HCT116 (cell line): ENCODE measurements around the gene FXYD2. TPM values are rescaled to one million over a fixed set of nuclear protein-coding genes. Genes with fewer than 3 reads are reported as not detected.

ENCODE experiments used
- ATAC-seq: fragments of 200-7000 bp; cut with Tn5 transposase; 2 replicates; pipeline ENCODE4 v1.9.1; 2020; ENCODE audit warnings: mild to moderate bottlenecking, moderate library complexity
- BruUV-seq: library from RNA; stranded (reverse); fragments of 400-500 nt; replicated peaks from 2 replicates; lab custom pipeline; 2021; lab: Mats Ljungman, UMichigan
- CTCF ChIA-PET: fragments of 300-600 bp; sonication (Branson Sonifier 250); formaldehyde crosslinking; loops from one replicate; lab custom pipeline; 2021; ENCODE audit warnings: antibody characterized with exemption; lab: Charles Lee
- POLR2A ChIA-PET: fragments of 300-600, 350-600 bp; sonication (Branson Sonifier 250); formaldehyde crosslinking; loops from one replicate; lab custom pipeline; 2021; ENCODE audit warnings: antibody characterized with exemption; lab: Charles Lee
- RAD21 ChIA-PET, 2 experiments: fragments of 300-600 bp; sonication (Branson Sonifier 250); formaldehyde crosslinking; loops; one replicate each; lab custom pipeline; 2023; ENCODE audit warnings: low total read pairs in 2 of 2; ENCODE audit not compliant: uncharacterized antibody in 2 of 2, unreplicated experiment in 2 of 2, low non-redundant PET in 1 of 2; lab: Charles Lee
- DNase-seq: peaks from one replicate; pipeline ENCODE4 v3.0.0-alpha.2; 2010; ENCODE audit warnings: low read depth, low spot score
- H2AFZ ChIP-seq: fragments of 200-600 bp; shearing (Covaris generic), sonication (generic); 2 replicates; pipeline ENCODE4 v1.6.1; 2017; ENCODE audit warnings: low read depth, mixed run types, mixed read lengths, antibody characterized with exemption, low read length; ENCODE audit not compliant: poor library complexity, severe bottlenecking
- H3K27ac ChIP-seq: 2 replicates; pipeline ENCODE4 v1.5.1; 2012; ENCODE audit warnings: low read depth, low read length
- H3K27me3 ChIP-seq: fragments of 200-600 bp; sonication (generic); 2 replicates; pipeline ENCODE4 v1.6.1; 2016; ENCODE audit warnings: mixed run types, low read length, mixed read lengths; ENCODE audit not compliant: insufficient read depth
- H3K36me3 ChIP-seq, 2 experiments: fragments of 200-500 bp in 1 of 2; fragments of 200-600 bp in 1 of 2; sonication (Bioruptor generic) in 1 of 2; sonication (generic) in 1 of 2; 2 replicates each; pipeline versions ENCODE4 v1.5.1 to v1.6.1; 2014 to 2016; ENCODE audit warnings: low read length in 2 of 2, inconsistent platforms in 1 of 2, mixed read lengths in 1 of 2, mixed run types in 1 of 2; ENCODE audit not compliant: insufficient read depth in 2 of 2, control insufficient read depth in 1 of 2
- H3K4me1 ChIP-seq, 2 experiments: fragments of 200-600 bp in 1 of 2; sonication (generic) in 1 of 2; 2 replicates each; pipeline versions ENCODE4 v1.5.1 to v1.6.1; 2012 to 2017; ENCODE audit warnings: low read length in 2 of 2, inconsistent platforms in 1 of 2, mild to moderate bottlenecking in 1 of 2, mixed read lengths in 1 of 2, mixed run types in 1 of 2, moderate library complexity in 1 of 2; ENCODE audit not compliant: insufficient read depth in 2 of 2, control insufficient read depth in 1 of 2
- H3K4me2 ChIP-seq: fragments of 200-600 bp; sonication (generic); 2 replicates; pipeline ENCODE4 v1.6.1; 2017; ENCODE audit warnings: mixed run types, low read length, mixed read lengths
- H3K4me3 ChIP-seq, 2 experiments: fragments of 200-600 bp in 1 of 2; sonication (generic) in 1 of 2; replicated peaks in 1 of 2; 2 replicates each; pipeline ENCODE4 v1.5.1; 2011 to 2016; ENCODE audit warnings: low read length in 2 of 2, control low read depth in 1 of 2, low read depth in 1 of 2, mild to moderate bottlenecking in 1 of 2, mixed read lengths in 1 of 2, mixed run types in 1 of 2
- H3K79me2 ChIP-seq: fragments of 200-600 bp; sonication (generic); 2 replicates; pipeline ENCODE4 v1.6.1; 2017; ENCODE audit warnings: mild to moderate bottlenecking, mixed run types, low read length, moderate library complexity, mixed read lengths; ENCODE audit not compliant: insufficient read depth
- H3K9ac ChIP-seq: fragments of 200-600 bp; sonication (generic); 2 replicates; pipeline ENCODE4 v1.6.1; 2016; ENCODE audit warnings: low read length, mixed read lengths
- H3K9me2 ChIP-seq: fragments of 200-600 bp; sonication (generic), shearing (Covaris generic); 2 replicates; pipeline ENCODE4 v1.6.1; 2017; ENCODE audit warnings: mixed run types, mild to moderate bottlenecking, moderate library complexity; ENCODE audit not compliant: insufficient read depth
- H3K9me3 ChIP-seq, 2 experiments: fragments of 200-500 bp in 1 of 2; fragments of 200-600 bp in 1 of 2; sonication (Bioruptor generic) in 1 of 2; sonication (generic) in 1 of 2; 2 replicates each; pipeline ENCODE4 v1.6.1; 2014 to 2017; ENCODE audit warnings: low read length in 2 of 2, mixed read lengths in 2 of 2, inconsistent platforms in 1 of 2, low read depth in 1 of 2, mild to moderate bottlenecking in 1 of 2, mixed run types in 1 of 2, moderate library complexity in 1 of 2; ENCODE audit not compliant: control insufficient read depth in 1 of 2, insufficient read depth in 1 of 2
- H4K20me1 ChIP-seq: fragments of 200-600 bp; sonication (generic), shearing (Covaris generic); 2 replicates; pipeline ENCODE4 v1.6.1; 2017; ENCODE audit warnings: mixed run types, mild to moderate bottlenecking, moderate library complexity; ENCODE audit not compliant: insufficient read depth
- EGR1 ChIP-seq: IDR thresholded peaks from 2 replicates; pipeline ENCODE4 v1.6.1; 2012; ENCODE audit warnings: low read depth
- YY1 ChIP-seq: IDR thresholded peaks from 2 replicates; pipeline ENCODE4 v1.6.1; 2011; ENCODE audit warnings: low read length, low read depth, moderate library complexity, mild to moderate bottlenecking; ENCODE audit not compliant: insufficient replicate concordance; ENCODE audit errors: extremely low read depth
- intact Hi-C: fragments of 100-400 bp; cut with micrococcal nuclease; formaldehyde crosslinking; loops from 2 replicates; pipeline ENCODE4 v1.10.0; 2022
- total RNA-seq: library from RNA; stranded (reverse); gene quantifications from one replicate; pipeline ENCODE4 v1.2.1, GENCODE V29; 2021; ENCODE audit not compliant: unreplicated experiment
- TF ChIP-seq, protein P1 (sequence below), 3 experiments: fragments of 200-600 bp in 1 of 3; sonication (generic) in 1 of 3; IDR thresholded peaks in 2 of 3; conservative IDR thresholded peaks in 1 of 3; 2 replicates each; pipeline ENCODE4 v1.5.1; 2012 to 2017; ENCODE audit warnings: low read depth in 2 of 3, low read length in 2 of 3, antibody characterized with exemption in 1 of 3, borderline replicate concordance in 1 of 3, control low read depth in 1 of 3, mild to moderate bottlenecking in 1 of 3, mixed read lengths in 1 of 3, mixed run types in 1 of 3, moderate library complexity in 1 of 3; ENCODE audit not compliant: insufficient read depth in 1 of 3
- TF ChIP-seq, protein P2 (sequence below): IDR thresholded peaks from 2 replicates; pipeline ENCODE4 v1.6.1; 2012

The FXYD2 gene
- total RNA-seq, 1 experiment from 2014 or later = 0.52 TPM

DNA sequence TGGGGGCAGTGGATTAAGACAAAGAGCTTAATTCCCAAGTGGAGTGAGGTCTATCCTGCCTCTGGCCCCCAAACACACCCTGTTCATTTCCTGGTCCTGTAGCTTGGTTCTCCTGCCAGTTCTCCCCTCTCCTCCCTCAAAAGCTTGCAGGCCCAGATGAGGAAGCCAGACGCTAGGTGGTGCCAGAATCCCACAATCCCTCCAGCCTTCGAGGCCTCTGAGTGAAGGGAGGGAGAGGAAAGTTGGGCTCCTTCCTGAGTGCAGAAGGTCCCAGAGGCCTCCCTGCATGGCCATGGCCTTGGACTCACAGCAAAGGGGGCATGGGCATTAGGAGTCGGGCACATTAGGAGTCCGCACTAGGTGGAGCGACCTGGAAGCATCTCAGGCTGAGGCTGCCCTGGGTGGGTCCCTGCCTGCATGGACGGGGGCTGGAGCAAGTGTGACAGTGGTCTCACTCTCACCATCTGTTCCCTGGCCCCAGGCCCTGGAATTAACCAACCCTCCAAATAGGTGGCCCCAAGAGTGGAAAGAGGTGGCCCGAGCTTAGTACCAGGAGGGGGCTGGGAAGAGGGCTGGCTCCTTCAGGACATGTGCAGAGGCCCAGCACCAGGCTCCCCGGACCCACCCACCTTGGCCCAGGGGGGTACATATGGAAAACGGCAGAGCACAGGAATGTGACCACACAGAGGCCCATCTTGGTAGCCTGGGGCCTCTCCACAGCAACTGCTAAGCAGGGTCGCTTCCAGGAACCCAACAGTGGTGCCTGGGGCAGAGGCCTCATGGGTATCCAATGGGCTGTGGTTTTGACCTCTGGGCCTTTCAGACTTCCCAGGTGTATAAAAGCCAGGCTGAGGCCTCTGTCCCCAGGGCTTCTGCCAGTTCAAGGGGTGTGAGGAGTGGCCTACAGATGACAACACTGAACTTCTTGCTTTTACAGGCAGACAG is 5.2 kb downstream of the FXYD2 start:
- ChIA-PET POLR2A (interaction anchor here (1.1 kb wide), 2 partner anchors 128 to 234 kb away, joined by 3 to 10 read pairs; no protein-coding TSS in a partner anchor), CTCF (interaction anchor here (0.7 to 10.0 kb wide), 13 partner anchors 11 to 395 kb away, joined by 3 to 224 read pairs (median 5); no protein-coding TSS in a partner anchor), RAD21 (interaction anchor here (0.9 to 1.6 kb wide), 8 partner anchors 12 to 393 kb away, joined by 3 to 13 read pairs (median 4); no protein-coding TSS in a partner anchor)
- Histone ChIP-seq H3K27ac (no peak overlapping the region), H3K4me2 (no peak overlapping the region), H3K4me3 (no peak overlapping the region), H4K20me1 (no peaks in the 10 kb centered on the region), H3K27me3 (no peaks in the 10 kb centered on the region), H3K79me2 (no peaks in the 10 kb centered on the region), H3K36me3 (no peaks in the 10 kb centered on the region), H3K9me3 (no peaks in the 10 kb centered on the region), H3K4me1 (peaks cover 15 to 59% of the 10 kb centered on the region in 2 experiments), H2AFZ (no peak overlapping the region), H3K9ac (no peak overlapping the region), H3K9me2 (no peaks in the 10 kb centered on the region)
- BruUV-seq = no TSS peak
- DNase-seq (peak; percentile 70), ATAC-seq (peak; percentile 66)
- TF ChIP-seq YY1 = peak; percentile 35
- TF ChIP-seq, protein P1, sequence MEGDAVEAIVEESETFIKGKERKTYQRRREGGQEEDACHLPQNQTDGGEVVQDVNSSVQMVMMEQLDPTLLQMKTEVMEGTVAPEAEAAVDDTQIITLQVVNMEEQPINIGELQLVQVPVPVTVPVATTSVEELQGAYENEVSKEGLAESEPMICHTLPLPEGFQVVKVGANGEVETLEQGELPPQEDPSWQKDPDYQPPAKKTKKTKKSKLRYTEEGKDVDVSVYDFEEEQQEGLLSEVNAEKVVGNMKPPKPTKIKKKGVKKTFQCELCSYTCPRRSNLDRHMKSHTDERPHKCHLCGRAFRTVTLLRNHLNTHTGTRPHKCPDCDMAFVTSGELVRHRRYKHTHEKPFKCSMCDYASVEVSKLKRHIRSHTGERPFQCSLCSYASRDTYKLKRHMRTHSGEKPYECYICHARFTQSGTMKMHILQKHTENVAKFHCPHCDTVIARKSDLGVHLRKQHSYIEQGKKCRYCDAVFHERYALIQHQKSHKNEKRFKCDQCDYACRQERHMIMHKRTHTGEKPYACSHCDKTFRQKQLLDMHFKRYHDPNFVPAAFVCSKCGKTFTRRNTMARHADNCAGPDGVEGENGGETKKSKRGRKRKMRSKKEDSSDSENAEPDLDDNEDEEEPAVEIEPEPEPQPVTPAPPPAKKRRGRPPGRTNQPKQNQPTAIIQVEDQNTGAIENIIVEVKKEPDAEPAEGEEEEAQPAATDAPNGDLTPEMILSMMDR (IDR thresholded peaks at IDR 0.05 in 2 of 3, conservative IDR thresholded peaks at IDR 0.05 in 1 of 3; ENCODE audit: borderline replicate concordance in 1 of 3, insufficient read depth in 1 of 3, low read depth in 2 of 3, low read length in 2 of 3) = peak in 2 of 3 experiments; percentile 79 to 90; a peak in 4 of 6 replicates
- no peak for TF ChIP-seq EGR1
- TF ChIP-seq, protein P2, sequence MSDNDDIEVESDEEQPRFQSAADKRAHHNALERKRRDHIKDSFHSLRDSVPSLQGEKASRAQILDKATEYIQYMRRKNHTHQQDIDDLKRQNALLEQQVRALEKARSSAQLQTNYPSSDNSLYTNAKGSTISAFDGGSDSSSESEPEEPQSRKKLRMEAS = no peak
- intact Hi-C loops = loop anchor here (1.0 kb wide), 2 partner anchors 128 to 234 kb away; no protein-coding TSS in a partner anchor
